Prostate gland (tissue), 2 donors: ENCODE measurements around the gene CD274.

Experiments
- POLR2A ChIP-seq: fragments of 450-650 bp; IDR thresholded peaks from one replicate; pipeline ENCODE4 v1.6.1; 2016; ENCODE audit warnings: antibody characterized with exemption, mild to moderate bottlenecking
- POLR2AphosphoS5 ChIP-seq: sonication (generic); formaldehyde crosslinking; IDR thresholded peaks from one replicate; pipeline ENCODE4 v1.6.1; 2017; ENCODE audit warnings: antibody characterized with exemption
- TF ChIP-seq, protein P1 (sequence below), 4 experiments: fragments of 200-600 bp in 2 of 4; fragments of 450-650 bp in 2 of 4; sonication (generic) in 2 of 4; IDR thresholded peaks; 1 replicate in 3 of 4; 2 replicates in 1 of 4; pipeline ENCODE4 v1.5.1; 2016 to 2019; ENCODE audit warnings: antibody characterized with exemption in 4 of 4, mild to moderate bottlenecking in 2 of 4, moderate library complexity in 2 of 4

DNA sequence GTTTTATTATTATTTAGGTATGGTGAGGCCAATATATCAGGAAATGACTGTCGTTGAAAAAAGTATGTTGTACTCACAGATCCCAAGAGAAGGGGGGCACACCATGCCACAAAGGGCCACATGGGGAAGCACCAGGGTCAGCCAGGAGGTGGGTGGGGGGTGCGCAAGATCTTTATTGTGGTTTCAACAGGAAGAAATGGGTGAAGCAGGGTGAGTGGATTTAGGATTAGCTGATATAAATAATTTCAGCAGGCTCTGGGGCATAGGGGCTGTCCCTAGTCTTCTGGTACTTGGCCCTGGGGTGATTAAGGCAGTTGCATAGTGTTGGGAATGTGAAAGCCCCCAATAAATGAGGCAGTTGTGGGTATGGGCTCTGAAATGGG, 68.6 kb downstream of the CD274 start:
- TF ChIP-seq POLR2AphosphoS5 (no peak), POLR2A (no peak)
- TF ChIP-seq, protein P1, sequence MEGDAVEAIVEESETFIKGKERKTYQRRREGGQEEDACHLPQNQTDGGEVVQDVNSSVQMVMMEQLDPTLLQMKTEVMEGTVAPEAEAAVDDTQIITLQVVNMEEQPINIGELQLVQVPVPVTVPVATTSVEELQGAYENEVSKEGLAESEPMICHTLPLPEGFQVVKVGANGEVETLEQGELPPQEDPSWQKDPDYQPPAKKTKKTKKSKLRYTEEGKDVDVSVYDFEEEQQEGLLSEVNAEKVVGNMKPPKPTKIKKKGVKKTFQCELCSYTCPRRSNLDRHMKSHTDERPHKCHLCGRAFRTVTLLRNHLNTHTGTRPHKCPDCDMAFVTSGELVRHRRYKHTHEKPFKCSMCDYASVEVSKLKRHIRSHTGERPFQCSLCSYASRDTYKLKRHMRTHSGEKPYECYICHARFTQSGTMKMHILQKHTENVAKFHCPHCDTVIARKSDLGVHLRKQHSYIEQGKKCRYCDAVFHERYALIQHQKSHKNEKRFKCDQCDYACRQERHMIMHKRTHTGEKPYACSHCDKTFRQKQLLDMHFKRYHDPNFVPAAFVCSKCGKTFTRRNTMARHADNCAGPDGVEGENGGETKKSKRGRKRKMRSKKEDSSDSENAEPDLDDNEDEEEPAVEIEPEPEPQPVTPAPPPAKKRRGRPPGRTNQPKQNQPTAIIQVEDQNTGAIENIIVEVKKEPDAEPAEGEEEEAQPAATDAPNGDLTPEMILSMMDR (IDR thresholded peaks at IDR 0.05), result no peak
